GM19099 (cell line): ENCODE results near the gene MT2A.

ENCODE experiments used
- POLR2A ChIP-seq: IDR thresholded peaks from 3 replicates; pipeline ENCODE4 v1.6.1; 2011; ENCODE audit warnings: low read depth; ENCODE audit not compliant: insufficient read length; ENCODE audit errors: extremely low read depth

The MT2A gene

DNA sequence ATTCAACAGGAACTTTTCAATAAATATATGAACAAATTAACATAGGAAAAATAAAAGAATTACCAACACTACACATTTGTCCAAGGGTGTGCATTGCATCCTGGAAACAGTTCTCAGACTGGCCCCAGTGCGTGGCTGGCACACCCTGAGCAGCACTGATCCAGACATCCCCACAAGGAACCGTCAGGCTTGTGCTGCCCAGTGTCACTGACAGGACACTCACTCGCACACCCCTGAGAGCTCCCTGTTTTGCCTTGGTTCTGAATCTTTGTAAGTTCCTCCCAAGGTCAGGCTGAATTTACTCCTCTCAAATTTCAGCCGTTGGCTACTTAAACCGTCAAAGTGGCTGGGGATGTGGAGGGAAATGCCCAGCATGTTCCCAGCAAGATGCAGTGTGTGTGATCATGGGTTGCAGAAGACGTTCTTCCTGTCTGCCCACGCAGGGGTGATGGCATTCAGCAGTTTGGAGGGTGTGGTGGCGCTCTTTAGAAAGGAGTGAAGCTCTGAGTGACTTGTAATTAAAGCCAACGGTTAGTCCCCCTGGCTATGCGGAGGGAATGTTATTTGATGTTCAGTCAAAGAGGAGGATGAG, 1.7 kb downstream of the MT2A start:
- TF ChIP-seq POLR2A: peak; percentile 42

DNA sequence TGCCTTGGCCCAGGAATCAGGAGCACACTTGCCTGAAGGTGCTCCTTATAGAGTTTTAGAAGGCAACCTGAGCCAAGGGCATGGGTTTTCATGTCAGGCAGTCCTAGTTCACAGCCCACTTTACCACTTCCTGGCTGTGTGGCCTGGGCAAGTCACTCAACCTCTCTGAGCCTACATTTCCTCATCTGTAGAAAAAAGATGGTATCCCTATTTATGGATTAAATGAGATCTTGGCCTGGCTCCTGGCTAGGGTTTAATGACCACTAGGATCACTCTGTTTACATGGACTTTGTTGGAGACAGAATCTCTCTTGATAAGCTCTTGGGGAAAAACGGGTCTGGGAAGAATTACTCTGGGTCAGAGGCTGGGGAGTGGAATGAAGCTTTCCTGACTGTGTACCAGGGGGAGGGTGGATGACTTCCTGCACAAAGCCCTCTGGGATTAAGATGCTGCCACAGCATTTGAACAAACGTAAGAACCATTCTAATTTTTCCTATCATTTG, 2.3 kb downstream of the MT2A start:
- TF ChIP-seq POLR2A: no peak

DNA sequence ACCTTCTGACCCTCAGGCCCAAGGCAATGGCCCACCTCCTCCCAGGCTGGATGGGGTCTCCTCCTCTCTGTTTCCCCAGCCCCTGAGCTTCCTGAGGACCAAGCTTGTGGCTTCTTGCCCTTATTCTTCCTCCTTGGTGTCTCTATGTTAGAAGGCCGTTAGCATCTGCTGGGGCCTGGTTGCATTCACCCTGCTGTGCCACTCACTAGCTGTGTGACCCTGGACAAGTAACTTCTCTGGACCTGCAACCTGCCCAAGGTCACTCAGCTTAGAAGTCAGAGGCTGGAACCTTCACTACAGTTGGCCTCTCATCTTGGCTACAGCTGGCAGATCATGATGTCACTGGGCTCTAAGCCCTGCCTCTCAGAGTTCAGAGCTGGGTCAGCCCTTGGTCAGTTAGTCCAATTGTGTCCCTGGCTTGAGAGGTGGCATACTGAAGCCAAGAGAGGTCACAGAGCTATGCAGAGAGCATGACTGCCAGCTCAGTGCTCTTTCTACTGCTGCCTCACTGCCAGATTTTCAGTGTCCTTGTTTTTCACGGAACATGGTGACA, 3.0 kb downstream of the MT2A start:
- no peak for TF ChIP-seq POLR2A

DNA sequence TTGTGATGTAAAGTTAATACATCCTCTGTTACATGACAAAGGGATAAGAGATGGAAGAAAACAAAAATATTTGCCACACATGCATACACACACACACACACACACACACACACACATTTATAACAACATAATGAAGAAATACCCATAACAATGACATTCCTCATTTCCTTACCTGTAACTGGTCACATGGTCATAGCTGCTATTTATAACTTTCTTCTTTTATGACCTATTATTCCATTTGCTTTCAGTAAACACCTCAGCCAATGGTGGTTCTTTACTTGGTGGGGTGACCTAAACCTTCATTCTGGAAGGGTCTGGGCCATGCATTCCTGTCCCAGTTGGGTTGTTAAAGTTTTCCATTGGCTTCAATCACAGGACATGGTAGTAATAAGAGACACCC, 5.3 kb downstream of the MT2A start:
- no peak for TF ChIP-seq POLR2A

DNA sequence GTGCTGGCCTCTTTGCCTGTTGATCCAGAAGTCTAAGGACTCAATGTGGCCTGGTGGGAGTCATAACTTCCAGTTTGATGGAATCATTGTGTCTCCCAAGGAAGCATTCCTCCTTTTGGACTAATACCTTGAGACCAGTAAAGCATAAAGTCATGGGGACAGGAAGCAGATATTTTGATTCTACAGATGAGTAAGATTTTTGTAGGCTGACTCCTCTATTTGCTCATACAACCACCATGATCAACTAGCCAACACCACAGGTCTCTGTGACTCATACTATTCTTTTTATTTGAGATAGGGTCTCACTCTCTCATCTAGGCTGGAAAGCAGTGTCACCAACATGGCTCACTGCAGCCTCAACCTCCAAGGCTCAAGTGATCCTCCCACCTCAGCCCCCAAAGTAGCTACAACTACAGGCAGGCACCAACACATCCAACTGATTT, 6.2 kb downstream of the MT2A start:
- no peak for TF ChIP-seq POLR2A

DNA sequence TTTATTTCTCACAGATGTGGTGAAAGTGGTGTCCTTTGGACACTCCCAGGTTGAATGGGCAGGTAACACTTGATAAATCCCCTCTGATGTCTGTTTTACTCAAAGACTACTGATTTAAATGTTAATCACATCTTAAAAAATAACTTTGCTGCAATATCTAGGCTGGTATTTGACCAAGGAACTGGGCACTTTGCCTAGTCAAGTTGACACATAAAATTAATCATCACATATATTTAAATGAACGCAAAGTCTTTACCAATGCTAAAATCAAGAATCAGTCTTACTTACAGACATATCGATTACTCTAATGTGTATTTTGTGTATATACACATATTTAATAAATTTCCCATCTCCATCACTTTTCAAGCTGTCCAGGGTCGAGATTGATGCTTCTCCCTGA, 7.0 kb downstream of the MT2A start:
- TF ChIP-seq POLR2A: no peak

DNA sequence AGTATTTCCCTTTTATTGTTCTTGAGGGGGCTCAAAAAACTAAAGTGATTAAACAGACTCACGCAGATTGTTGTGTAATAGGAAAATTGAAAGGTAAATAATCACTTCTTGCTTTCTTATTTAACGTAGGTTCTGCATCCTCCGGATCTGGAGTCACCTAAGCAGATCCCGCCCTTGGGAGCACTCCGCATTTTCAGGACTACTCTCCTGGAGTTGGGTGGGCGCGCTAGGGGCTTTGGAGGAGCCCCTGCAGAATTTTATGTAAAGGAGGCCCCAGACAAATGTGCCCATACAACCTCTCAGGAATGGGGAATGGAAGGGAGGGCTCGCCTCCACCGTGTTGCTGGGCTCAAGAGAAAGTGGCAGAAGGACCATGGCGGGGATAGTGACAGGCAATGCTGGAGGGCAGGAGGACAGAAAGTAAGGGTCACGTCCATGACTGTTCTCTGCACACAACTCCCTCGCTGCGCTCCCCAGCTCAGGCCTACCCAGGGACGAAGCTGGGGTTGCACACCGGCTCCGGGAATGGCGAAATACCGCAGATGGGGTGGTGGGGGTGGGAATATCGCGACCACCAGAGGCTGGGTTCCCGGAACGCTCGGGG, 8.3 kb downstream of the MT2A start:
- TF ChIP-seq POLR2A: no peak

DNA sequence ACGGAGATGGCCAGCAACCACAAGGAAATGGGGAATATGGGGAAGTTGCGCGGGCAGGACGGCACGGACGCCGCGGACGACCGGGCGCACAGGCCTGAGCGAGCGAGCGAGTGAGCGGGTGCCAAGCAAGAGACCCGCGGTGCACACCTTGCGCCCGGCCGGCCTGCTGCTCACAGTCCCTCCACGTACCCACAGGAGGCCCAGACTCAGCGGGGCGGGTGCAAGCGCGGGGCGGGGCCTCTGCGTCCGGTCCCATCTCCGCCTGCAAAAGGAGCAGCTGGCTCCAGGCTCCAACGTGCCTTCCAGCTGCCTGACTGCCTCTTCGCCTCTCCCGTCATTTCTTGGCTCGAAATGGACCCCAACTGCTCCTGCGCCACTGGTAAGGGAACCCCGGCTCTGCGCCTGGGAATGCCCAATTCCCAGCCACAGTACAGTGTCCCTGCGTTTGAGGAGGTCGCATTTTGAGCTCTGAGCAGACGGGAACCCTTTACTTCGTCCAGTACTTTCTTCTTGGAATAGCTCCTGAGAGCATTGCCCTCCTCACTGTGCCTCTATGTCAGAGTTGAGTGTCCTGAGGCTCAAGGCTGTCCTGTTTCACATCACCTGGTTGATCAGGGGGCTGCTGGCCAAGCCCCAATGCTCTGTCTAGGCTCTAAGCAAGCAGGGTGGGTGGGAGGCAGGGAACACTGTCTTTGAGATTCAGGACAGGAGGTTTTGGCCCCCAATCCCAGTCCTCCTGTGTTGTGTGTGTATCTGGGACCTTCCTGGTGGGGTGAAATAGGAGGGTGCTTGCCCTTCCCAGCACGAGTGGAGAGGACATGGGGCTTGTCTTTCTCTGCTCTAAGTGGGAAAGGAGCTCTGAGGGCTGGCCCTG, 9.1 kb downstream of the MT2A start:
- no peak for TF ChIP-seq POLR2A

DNA sequence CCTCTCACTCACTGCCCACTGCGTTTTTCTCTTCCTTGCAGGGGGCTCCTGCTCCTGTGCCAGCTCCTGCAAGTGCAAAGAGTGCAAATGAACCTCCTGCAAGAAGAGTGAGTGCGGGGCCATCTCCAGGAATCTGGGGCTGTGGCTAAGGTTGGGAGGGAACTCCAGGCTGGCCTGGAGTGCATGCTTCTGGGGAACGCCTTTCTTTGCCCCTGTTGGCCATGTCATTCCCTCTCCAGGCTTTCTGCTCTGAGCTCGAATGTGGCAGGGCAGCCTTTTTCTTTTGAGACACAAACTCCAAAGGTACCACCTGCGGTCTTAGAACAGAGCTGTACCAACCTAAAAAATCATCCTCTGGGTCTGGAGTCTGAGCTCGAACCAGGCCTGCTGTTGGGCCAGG, 9.8 kb downstream of the MT2A start:
- no peak for TF ChIP-seq POLR2A

GRCh38 chr16:56620339-56620897, 12.0 kb downstream of the MT2A start:
- no peak for TF ChIP-seq POLR2A

GRCh38 chr16:56623637-56624036, 15.3 kb downstream of the MT2A start:
- no peak for TF ChIP-seq POLR2A

DNA sequence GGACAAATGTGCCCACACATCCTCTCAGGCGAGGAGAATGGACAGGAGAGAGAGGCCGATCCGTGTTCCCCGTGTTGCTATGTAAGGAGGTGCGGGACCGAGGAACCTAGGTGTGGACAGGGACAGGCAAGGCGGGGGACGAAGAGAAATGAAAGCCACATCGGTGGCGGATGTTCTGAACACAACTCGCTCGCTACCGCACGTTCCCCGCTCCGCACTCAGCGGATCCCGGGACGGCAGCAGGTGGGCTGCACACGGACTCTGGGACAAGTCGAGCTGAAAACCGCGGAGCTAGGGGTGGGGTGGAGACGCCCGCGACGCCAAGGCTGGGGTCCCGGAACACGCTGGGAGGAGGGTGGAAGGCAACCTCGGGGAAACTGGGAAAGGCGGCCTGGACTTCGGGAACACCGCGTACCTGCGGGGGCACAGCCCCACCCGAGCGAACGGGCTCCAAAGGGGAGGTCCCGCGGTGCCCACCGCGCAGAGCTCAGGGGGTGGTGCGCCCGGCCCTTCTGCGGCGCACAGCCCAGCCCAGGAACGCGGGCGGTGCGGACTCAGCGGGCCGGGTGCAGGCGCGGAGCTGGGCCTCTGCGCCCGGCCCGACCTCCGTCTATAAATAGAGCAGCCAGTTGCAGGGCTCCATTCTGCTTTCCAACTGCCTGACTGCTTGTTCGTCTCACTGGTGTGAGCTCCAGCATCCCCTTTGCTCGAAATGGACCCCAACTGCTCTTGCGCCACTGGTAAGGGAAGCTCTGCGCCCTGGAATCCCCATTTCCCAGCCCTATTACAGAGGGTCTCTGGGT, 17.0 kb downstream of the MT2A start, which contains the start of gene MT1E:
Gene MT1E (plus strand): TSS at position 642 of the 803 bp plus-strand sequence. CDS start 71 bp downstream, at position 713.
- TF ChIP-seq POLR2A: peak; percentile 66

DNA sequence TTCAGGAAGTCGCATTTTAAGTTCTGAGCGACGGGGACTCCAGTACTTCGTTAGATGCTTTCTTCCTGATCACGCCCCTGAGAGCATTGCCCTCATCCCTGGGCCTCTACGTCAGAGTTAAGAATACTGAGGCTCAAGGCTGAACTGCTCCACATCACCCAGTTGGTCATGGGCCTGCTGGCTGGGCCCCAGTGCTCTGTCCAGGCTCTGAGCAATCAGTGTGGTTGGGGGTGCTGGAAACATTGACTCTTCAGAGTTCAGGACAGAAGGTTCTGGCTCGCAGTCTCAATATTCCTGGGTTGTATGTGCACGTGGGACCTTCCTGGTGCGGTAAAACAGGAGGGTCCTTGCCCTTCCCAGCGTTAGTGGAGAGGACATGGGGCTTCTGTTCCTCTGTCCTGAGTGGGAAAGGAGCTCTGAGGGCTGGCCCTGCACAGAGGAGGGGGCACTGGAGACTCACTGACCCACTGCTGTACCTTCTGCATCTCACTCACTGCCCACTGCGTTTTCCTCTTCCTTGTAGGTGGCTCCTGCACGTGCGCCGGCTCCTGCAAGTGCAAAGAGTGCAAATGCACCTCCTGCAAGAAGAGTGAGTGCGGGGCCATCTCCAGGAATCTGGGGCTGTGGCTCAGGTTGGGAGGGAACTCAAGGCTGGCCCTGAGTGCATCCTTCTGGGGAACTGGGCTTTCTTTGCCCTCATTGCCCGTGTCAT, 17.7 kb downstream of the MT2A start:
- TF ChIP-seq POLR2A: no peak

DNA sequence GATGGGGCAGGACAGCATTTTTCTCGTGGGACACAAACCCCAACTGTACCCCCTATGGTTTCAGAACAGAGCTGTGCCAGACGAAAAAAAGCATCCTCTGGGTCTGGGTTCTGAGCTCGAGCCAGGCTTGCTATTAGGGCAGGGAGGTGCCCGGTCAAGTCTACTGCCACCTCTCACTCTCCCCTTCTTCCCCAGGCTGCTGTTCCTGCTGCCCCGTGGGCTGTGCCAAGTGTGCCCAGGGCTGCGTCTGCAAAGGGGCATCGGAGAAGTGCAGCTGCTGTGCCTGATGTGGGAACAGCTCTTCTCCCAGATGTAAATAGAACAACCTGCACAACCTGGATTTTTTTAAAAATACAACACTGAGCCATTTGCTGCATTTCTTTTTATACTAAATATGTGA, 18.3 kb downstream of the MT2A start:
- TF ChIP-seq POLR2A: no peak
